Natural killer cell (primary cell): Measurements from ENCODE around the gene CCDC40. TPM values are rescaled to one million over a fixed set of nuclear protein-coding genes. Genes with fewer than 3 reads are reported as not detected.
"Not testable (repeated sequence)": the region's sequence is repeated elsewhere in the genome, so short reads cannot be mapped to it uniquely, and the experiment has no call there.

Experiments used
- ATAC-seq, 3 donors: fragments of 150-1000 bp in 2 of 3; fragments of 200-7000 bp in 1 of 3; cut with Tn5 transposase; 1 replicate in 1 of 3; 2 replicates in 2 of 3; pipeline ENCODE4 v1.10.0; 2021; ENCODE audit warnings: mild to moderate bottlenecking in 2 of 3, moderate library complexity in 2 of 3
- DNase-seq, 2 donors: peaks; one replicate each; pipeline versions ENCODE4 v3.0.0 to v3.0.0-alpha.2; 2013 to 2021; ENCODE audit warnings: mixed read lengths in 1 of 2
- H3K27ac ChIP-seq: one replicate; pipeline ENCODE4 v1.5.1; 2013; ENCODE audit warnings: mild to moderate bottlenecking, low read length
- H3K27me3 ChIP-seq: one replicate; pipeline ENCODE4 v1.6.1; 2013; ENCODE audit warnings: low read length; ENCODE audit not compliant: control insufficient read depth, insufficient read depth
- H3K36me3 ChIP-seq: one replicate; pipeline ENCODE4 v1.6.1; 2013; ENCODE audit warnings: low read length; ENCODE audit not compliant: control insufficient read depth, insufficient read depth
- H3K4me1 ChIP-seq: one replicate; pipeline ENCODE4 v1.6.1; 2013; ENCODE audit warnings: low read length; ENCODE audit not compliant: control insufficient read depth, insufficient read depth
- H3K4me3 ChIP-seq: one replicate; pipeline ENCODE4 v1.5.1; 2013; ENCODE audit warnings: low read length
- H3K9me3 ChIP-seq: one replicate; pipeline ENCODE4 v1.6.1; 2013; ENCODE audit warnings: low read length; ENCODE audit not compliant: control insufficient read depth, insufficient read depth
- H3K27ac Mint-ChIP-seq, 2 donors: one replicate each; pipeline ENCODE4 v1.8.0; 2022; ENCODE audit warnings: mild to moderate bottlenecking in 2 of 2, mixed read lengths in 2 of 2, moderate library complexity in 1 of 2
- H3K27me3 Mint-ChIP-seq, 2 donors: one replicate each; pipeline ENCODE4 v1.8.0; 2022; ENCODE audit warnings: low read depth in 2 of 2, mixed read lengths in 2 of 2
- H3K36me3 Mint-ChIP-seq: one replicate; pipeline ENCODE4 v1.8.0; 2022; ENCODE audit warnings: mixed read lengths
- H3K4me1 Mint-ChIP-seq, 2 donors: one replicate each; pipeline ENCODE4 v1.8.0; 2022; ENCODE audit warnings: mixed read lengths in 2 of 2
- H3K4me3 Mint-ChIP-seq: one replicate; pipeline ENCODE4 v1.8.0; 2022; ENCODE audit warnings: mild to moderate bottlenecking, moderate library complexity, mixed read lengths
- H3K9me3 Mint-ChIP-seq, 2 donors: one replicate each; pipeline ENCODE4 v1.8.0; 2022; ENCODE audit warnings: mixed read lengths in 2 of 2
- CTCF ChIP-seq: fragments of 200-600 bp; IDR thresholded peaks from one replicate; pipeline ENCODE4 v1.8.0; 2022; ENCODE audit warnings: antibody characterized with exemption
- WGBS: methylation state at CpG from one replicate; pipeline ENCODE4 v1.1.7; 2013; ENCODE audit warnings: missing lambda C conversion rate; ENCODE audit not compliant: insufficient coverage; 5-methylcytosine and 5-hydroxymethylcytosine counted together
- intact Hi-C: fragments of 100-400 bp; cut with micrococcal nuclease; formaldehyde crosslinking; loops from one replicate; pipeline ENCODE4 v1.14.2; 2022
- total RNA-seq, 4 donors: library from RNA; stranded (reverse); fragments of 120-200 nt in 1 of 4; gene quantifications; one replicate each; pipeline versions ENCODE4 v1.2.3 to v1.2.4, GENCODE V29; 2013 to 2022

Gene CCDC40
- total RNA-seq, 3 donors from 2014 or later (not counting 1 experiment from before 2014, with no cell fraction given): 0.95 to 2.4 (median 1.5) TPM

GRCh38 chr17:80086616-80087015 lies 50.2 kb downstream of the CCDC40 start:
- Histone ChIP-seq H3K36me3 (no peaks in the 10 kb centered on the region), H3K27ac (no peak overlapping the region), H3K27me3 (no peaks in the 10 kb centered on the region), H3K4me1 (peaks cover 7% of the 10 kb centered on the region), H3K9me3 (no peaks in the 10 kb centered on the region), H3K4me3 (no peak overlapping the region)
- intact Hi-C loops: no loop called here
- TF ChIP-seq CTCF: no peak
- Mint-ChIP-seq H3K27ac (no peak overlapping the region), H3K4me1 (peaks cover 0 to 6% of the 10 kb centered on the region in 2 donors), H3K27me3 (peaks cover 0 to 6% of the 10 kb centered on the region in 2 donors), H3K36me3 (no peaks in the 10 kb centered on the region), H3K9me3 (no peaks in the 10 kb centered on the region), H3K4me3 (no peak overlapping the region)
- DNase-seq: no peak
- no peak for ATAC-seq
- 80% methylated on average over 11 of the region's 11 CpGs for WGBS

GRCh38 chr17:80087346-80088265 lies 51.2 kb downstream of the CCDC40 start:
- no peaks in the 10 kb centered on the region for H3K9me3 ChIP-seq
- ATAC-seq (no peak), DNase-seq (no peak)
- Mint-ChIP-seq H3K36me3 (no peaks in the 10 kb centered on the region), H3K27me3 (peaks cover 0 to 6% of the 10 kb centered on the region in 2 donors), H3K9me3 (no peaks in the 10 kb centered on the region), H3K4me3 (no peak overlapping the region), H3K27ac (no peak overlapping the region), H3K4me1 (peaks cover 0 to 4% of the 10 kb centered on the region in 2 donors)
- H3K36me3 ChIP-seq: no peaks in the 10 kb centered on the region
- no peaks in the 10 kb centered on the region for H3K27me3 ChIP-seq
- no peak overlapping the region for H3K4me3 ChIP-seq
- peaks cover 6% of the 10 kb centered on the region for H3K4me1 ChIP-seq
- intact Hi-C loops: no loop called here
- WGBS: 85% methylated on average over 34 of the region's 34 CpGs
- no peak overlapping the region for H3K27ac ChIP-seq
- no peak for TF ChIP-seq CTCF

- Histone ChIP-seq H3K36me3 (no peaks in the 10 kb centered on the region), H3K4me3 (no peak overlapping the region), H3K27me3 (no peaks in the 10 kb centered on the region), H3K9me3 (no peaks in the 10 kb centered on the region), H3K27ac (no peak overlapping the region), H3K4me1 (peaks cover 2% of the 10 kb centered on the region)
- intact Hi-C loops: loop anchor here (10.0 kb wide), 1 partner anchor 165 kb away; no protein-coding TSS in a partner anchor
- no peak overlapping the region for H3K27ac Mint-ChIP-seq
- no peaks in the 10 kb centered on the region for H3K9me3 Mint-ChIP-seq
- 94% methylated on average over 16 of the region's 16 CpGs for WGBS
- no peaks in the 10 kb centered on the region for H3K36me3 Mint-ChIP-seq
- DNase-seq: no peak
- TF ChIP-seq CTCF: no peak
- H3K27me3 Mint-ChIP-seq: peaks cover 0 to 6% of the 10 kb centered on the region in 2 donors
- H3K4me1 Mint-ChIP-seq: no peaks in the 10 kb centered on the region
- ATAC-seq: no peak
- no peak overlapping the region for H3K4me3 Mint-ChIP-seq
Observed at GRCh38 chr17:80089762-80090161, 53.3 kb downstream of the CCDC40 start.

- 93% methylated on average over 44 of the region's 44 CpGs for WGBS
- not testable (repeated sequence) for H3K27me3 Mint-ChIP-seq
Observed at GRCh38 chr17:80090164-80090563, 53.7 kb downstream of the CCDC40 start.

More at GRCh38 chr17:80090164-80090563, 53.7 kb downstream of the CCDC40 start:
- not testable (repeated sequence) for DNase-seq, H3K36me3 Mint-ChIP-seq, H3K4me1 ChIP-seq, H3K4me1 Mint-ChIP-seq, H3K4me3 Mint-ChIP-seq, H3K4me3 ChIP-seq, H3K27me3 ChIP-seq, H3K9me3 ChIP-seq, H3K27ac Mint-ChIP-seq, H3K9me3 Mint-ChIP-seq, H3K27ac ChIP-seq, ATAC-seq, H3K36me3 ChIP-seq
- intact Hi-C loops: loop anchor here (10.0 kb wide), 1 partner anchor 165 kb away; no protein-coding TSS in a partner anchor
